HuH-7.5 (cell line): ENCODE data around the gene BSN.
"Not testable (repeated sequence)": the region's sequence is repeated elsewhere in the genome, so short reads cannot be mapped to it uniquely, and the experiment has no call there.

Experiments
- DNase-seq: peaks from one replicate; pipeline ENCODE4 v3.0.0; 2011; ENCODE audit warnings: low spot score

Gene BSN

DNA sequence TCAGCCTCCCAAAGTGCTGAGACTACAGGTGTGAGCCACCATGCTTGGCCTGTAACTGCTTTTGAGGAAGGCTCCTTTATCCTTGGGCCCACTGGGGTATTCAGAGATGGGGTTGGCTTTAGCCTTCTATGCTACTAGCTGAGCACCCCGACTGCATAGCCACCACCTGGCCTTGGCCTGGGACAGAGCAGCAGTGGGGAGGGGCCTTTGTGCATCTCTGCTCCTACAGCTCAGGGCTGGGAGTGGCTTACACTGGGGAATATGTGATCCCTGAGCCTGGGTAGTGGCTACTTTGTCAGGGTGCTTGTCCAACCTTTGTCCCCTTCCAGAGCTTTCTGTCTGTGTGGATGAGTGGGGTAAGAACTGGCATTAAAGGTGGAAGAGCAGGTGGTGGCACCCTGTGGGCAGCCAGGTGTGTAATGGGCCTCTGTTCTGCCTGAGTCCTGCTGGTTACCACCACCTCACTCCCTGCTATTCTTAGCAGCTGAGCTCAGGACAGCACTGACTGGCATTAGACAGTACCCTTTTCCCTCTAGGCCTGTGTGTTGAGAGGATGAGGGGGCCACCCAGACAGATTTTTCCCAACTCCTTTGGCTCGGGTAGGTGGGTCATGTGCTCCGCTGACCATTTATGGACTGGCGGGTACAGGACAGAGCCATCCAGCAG lies 141.2 kb downstream of the BSN start:
- DNase-seq = not testable (repeated sequence)

DNA sequence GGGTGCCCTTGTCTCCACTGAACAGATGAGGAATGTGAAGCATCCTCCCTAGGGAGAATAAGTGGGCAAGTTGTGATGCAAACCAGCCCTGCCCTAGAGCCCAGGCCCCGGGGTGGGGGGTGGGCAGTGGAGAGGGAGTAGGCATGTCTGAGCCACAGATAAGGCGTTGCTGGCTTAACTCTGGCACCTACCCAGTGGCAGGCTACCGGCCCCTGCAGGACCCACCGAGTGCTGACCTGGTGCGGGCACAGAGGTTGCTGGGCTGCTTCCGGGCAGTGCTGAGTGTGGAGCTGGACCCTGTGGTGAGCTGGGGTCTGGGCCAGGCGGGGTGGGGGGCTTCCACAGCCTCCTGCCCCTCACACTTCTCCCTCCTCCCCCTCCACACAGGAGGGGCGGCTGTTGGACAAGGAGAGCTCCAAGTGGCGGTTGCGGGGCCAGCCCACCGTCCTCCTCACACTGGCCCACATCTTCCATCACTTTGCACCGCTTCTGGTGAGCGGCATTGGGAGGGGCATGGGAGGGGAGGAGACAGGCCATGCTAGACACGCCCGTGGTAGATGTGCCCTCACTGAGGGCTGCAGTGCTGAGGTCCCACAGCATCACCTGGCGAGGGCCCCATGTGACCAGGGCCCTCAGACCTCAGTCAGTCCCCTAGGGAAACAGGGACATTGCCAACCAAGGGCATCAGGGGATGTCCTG lies 145.2 kb downstream of the BSN start:
- DNase-seq = no peak

DNA sequence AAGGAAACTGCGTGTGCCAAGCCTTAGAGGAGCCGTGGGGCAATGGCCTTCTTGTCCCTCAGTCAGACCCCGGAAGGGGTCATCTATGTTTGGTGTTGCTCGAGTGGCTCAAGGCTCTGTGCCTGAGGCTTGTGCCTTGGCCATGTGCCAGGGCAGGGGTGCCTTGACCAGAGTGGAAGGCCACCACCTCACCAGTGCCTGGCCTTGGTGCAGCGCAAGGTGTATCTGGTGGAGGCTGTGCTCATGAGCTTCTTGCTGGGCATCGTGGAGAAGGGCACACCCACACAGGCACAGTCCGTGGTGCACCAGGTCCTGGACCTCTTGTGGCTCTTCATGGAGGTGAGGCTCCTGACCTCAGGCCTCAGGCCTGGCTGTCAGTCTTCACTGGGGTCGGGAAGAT lies 145.7 kb downstream of the BSN start:
- DNase-seq = no peak

DNA sequence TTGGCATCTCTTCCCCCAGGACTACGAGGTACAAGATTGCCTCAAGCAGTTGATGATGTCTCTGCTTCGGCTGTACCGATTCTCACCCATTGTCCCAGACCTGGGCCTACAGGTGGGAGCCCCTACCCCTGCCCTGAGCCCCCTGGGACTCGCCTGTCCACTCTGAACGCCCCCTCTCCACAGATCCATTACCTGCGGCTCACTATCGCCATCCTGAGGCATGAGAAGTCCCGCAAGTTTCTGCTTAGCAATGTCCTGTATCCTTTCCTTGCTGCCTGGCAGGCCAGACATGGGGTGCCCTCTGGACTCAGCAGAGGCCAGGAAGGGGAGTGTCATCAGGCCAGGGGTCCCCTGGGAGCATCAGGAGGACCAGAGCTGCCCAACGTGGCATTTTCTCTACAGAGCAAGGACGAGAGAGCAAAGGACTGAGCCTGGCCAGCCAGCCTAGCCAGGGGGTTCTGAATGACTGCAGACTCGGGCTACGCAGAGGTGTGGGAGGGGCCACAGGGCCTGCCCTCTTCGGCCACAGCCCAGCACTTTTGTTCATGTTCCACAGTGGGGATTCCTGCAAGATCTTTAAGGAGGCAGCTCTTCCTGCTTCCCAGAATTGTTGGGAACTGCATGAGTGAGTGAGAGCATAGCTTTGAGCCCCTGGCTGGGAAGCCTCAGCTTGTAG lies 146.3 kb downstream of the BSN start:
- no peak for DNase-seq

DNA sequence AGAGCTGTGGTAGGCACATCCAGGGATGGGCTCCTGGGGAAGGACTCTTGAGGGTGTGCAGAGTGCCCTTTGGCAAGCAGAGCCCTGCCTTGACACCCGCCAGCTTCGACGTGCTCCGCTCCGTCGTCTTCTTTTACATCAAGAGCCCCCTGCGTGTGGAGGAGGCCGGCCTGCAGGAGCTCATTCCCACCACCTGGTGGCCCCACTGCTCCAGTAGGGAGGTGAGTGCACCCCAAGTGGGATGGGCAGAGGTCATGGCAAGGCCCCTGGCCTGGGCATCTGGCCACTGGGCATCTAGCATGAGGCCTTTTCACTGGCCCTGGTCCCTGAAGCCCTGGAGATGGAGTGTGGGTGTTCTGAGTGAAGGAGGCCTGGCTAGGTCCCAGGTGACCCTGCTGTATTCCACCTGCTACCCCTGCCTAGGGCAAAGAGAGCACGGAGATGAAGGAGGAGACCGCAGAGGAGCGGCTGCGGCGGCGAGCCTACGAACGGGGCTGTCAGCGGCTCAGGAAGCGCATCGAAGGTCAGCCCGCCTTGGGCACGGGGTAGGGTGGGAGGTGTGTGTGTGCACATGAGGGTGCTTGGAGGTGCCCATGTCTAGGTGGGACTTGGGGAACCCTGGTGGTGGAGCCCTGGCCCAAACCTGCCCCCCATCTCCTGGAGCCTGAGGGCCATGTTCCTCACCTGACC lies 147.3 kb downstream of the BSN start:
- no peak for DNase-seq

DNA sequence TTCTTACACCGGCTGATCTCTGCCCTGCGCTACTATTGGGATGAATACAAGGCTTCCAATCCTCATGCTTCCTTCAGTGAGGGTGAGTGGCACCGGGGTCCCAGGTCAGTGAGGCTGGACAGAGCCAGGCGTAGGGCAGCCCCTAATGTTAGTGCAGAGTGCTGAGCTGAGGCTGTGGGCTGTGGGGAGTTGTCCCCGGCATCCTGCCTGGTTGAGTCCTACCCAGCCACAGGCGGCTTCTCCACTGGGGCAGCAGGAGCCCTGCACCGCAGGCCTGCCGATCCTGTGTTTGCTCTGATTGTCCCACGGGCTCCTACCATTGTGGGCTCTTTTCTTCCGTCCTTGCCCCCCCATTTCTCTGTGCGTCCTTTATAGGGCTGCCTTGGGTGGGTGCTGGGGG lies 148.4 kb downstream of the BSN start:
- no peak for DNase-seq

DNA sequence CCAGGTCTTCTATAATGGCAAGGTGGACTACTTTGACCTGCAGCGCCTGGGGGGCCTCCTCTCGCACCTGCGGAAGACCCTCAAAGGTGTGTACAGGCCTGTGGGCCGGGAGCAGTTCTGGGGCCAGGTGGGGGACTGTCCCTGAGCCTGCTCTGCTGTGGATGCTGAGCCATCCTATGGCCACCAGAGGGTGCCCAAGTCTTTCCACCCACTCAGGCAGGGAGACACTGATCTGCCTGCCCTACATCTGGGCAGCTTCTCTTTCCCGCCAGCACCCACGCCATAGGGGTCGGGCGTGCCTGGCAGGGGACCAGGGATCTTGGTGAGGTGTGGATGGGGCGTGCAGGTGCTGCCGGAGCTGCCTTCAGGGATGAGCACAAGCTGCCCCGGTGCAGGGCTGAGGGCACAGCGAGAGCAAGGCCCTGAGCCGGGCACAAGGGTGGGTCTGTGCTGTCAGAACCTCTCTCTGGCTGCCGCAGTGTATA lies 149.2 kb downstream of the BSN start:
- peak; percentile 88 for DNase-seq

DNA sequence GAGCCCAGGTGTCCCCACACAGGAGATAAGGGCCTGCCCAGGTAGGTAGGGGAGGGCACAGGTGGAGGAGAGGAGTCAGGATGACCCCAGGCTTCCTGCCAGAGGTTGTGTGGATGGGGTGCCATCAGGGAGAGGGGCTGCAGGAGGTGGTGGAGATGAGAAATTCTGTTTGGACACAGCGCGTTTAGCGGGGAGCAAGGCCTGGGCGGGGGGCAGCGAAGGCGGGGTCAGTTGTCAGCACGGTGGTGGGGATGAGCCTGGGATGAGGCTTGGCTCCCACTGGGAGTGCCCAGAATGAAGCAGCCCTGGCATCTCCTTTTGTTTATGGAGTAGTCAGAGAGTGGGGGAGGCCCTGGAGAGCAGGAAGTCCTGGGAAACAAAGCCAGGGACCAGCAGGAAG lies 149.7 kb downstream of the BSN start:
- DNase-seq = no peak

DNA sequence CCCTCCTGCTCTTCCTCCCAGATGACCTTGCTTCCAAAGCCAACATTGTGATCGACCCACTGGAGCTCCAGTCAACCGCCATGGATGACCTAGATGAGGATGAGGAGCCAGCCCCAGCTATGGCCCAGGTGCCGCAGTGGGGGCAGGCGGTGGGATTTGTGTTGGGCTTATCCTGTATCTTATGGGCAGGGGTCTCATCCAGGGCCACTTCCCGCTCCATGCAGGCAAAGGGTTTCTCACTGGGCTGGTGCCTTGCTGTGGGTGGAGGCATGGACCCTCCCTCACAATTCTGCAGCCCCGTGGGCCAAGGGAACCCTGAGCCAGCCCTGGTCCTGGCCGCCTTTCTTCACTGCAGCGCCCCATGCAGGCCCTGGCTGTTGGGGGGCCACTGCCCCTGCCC lies 150.4 kb downstream of the BSN start:
- DNase-seq = no peak

DNA sequence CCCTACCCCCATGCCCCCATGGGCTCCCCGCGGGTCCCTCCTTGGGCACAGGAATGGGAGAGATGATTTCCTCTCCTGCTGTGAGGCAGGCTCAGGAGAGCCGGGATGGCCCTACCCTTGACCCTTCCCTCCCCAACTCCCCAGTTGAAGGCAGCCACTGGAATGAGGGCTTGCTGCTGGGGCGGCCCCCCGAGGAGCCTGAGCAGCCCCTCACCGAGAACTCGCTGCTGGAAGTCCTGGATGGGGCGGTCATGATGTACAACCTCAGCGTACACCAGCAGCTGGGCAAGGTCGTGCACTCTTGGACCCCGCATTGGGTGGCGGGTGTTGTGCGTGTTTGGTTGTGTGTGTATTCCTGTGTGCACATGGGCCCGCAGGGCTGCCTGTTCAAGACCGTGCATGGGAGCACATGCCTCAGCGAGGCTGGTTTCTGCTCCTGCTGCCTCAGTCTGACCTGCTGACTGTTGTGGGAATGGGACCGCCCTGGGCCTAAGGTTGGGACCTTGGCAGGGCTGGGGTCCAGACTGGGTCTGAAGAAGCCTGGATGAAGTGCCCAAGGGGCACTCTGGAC lies 151.2 kb downstream of the BSN start:
- DNase-seq = no peak

DNA sequence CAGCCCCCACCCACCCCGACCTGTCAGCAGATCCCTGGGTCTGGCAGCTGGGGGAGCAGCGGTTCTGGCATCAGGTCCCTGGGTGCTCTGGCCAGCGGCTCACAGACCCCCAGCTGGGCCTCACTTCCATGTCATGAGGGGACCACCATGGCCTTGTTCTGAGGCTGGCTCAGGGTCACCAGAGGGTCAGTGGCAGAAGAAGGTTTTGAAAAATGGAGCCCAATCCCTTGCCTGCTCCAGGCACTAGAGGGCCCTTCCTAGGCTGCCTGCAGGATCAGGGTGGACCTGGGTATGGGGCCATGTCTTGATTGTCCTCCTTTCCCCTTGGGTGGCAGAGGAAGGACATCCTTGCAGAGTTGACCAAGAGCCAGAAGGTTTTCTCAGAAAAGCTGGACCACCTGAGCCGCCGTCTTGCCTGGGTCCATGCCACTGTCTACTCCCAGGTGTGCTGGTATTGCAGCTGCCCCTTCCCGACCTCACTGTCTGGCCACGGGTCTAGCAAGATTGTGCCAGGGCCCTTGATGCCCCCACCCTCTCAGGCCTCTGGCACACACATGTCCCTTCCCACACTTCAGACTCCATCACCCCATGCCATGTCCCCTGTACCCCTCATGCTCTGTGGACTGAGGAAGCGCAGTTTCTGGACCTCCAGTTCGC lies 152.3 kb downstream of the BSN start:
- DNase-seq = no peak

DNA sequence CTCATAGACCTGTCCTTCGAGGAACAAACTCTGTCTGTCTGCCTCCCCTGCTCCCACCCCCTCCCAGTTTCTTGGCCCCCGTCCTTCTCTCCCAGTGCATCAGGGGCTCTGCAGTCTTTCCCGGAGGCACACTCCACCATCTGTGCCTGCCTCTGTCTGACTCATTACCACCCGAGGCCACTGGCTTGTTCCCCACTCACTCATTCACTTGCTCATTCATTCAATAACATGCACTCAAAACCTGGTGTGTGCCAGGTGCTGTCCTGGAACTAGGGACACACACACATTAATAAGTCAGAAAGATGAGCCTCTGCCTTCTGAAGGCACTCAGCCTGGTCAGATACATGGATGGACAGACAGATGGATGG lies 152.8 kb downstream of the BSN start:
- no peak for DNase-seq

DNA sequence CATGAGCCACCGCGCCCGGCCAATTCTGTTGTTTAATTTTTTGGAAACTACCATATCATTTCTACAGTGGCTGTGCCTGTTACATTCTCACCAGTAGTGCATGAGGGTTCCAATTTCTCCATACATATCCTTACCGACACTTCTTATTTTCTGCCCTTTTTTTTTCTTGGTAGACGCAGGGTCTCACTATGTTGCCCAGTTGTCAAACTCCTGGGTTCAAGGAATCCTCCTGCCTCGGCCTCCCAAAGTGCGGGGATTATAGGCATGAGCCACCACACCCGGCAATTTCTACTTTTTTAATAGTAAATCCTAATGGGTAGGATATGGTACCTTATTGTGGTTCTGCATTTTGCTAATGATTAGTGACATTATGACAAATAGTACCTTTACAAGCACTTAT lies 155.6 kb downstream of the BSN start:
- no peak for DNase-seq

DNA sequence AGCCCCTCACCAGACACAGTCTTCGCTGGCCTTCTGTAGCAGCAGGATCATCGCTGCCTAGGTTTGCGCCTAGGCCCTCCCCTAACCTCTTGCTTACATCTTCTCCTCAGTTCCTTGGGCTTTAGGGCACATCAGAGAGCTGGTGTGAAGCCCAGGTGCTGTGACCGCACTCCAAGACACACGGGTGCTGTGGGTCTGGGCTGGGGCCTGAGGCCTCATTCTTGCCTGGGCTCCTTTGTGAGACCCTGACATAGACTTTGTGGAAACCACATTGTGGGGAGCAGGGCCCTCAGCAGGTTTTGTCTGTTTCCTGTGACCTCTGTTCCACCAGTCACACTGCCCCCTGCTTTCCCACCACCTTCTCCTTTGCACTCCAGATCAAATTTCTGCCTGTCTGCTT lies 157.2 kb downstream of the BSN start:
- no peak for DNase-seq

DNA sequence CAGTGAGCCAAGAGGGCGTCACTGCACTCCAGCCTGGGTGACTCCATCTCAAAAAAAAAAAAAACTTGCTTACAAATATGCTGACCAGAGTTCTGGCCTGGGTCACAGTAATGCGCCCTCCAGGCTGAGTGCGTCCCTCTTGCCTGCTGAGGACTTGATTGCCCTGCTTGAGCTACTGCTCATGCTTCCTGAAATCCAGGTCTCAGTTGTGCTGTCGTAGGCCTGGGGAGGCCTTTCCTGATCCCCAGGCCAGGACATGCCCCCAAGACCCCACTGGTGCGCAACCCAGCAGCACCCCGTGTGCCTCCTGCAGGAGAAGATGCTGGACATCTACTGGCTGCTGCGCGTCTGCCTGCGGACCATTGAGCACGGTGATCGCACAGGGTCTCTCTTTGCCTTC lies 157.9 kb downstream of the BSN start:
- DNase-seq = no peak

DNA sequence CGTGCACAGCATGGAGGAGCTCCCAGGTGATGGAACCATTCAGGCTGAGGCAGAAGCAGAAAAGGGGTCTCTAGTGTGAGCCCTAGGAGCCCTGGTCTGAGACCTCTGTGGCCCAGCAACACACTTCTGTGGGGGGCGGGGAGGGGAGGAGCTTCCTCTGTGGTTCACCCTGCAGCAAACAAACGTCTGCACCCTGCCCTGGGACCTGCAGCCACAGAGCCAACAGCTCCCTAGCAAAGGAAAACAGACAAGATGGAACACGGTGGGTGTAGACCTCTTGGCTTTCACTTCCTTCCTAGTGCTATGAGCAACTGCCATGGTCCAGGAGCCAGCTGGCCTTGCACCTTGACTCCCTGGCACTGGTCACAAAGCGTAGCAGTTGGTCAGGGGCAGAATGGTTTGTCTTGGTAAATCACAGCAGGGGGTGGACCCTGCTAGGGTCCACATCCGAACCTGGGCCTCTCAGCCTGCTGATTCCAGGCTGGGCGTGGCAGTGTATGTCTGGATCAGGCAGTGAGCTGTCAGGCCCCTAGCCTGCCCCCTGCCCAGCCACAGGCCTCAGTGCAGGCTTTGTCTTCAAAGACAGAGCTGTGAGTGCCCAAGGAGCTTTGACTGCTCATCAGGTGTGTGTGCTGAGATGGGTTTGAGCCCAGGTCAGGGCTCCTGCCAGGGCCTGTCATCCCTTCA lies 158.5 kb downstream of the BSN start:
- no peak for DNase-seq

DNA sequence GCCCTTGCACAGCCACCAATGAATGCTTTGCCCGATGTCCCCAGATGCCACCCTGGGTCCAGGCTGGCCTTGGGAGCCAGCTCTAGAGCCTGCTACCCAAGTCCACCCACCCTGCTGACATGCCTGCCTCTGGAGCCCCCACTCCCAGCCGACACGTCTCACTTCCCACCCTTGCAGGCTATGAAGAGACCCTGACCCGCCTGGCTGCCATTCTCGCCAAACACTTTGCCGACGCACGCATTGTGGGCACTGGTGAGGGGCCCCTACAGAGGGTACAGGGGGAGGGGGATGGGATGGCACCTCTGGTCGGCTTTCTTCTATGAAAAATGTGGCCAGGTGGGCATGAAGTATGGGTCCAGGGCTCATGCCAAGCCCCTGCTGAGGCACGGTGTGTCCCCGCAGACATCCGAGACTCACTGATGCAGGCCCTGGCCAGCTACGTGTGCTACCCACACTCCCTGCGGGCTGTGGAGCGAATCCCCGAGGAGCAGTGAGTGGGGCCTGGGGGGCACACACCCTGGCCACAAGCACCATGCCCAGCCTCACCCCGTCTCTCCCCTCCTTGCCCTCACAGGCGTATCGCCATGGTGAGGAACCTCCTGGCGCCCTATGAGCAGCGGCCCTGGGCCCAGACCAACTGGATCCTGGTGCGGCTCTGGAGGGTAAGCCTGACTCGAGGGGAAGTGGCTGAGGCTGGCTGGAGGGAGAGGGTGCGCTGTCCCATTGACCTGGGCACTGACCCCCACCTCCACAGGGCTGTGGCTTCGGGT lies 159.2 kb downstream of the BSN start:
- no peak for DNase-seq

DNA sequence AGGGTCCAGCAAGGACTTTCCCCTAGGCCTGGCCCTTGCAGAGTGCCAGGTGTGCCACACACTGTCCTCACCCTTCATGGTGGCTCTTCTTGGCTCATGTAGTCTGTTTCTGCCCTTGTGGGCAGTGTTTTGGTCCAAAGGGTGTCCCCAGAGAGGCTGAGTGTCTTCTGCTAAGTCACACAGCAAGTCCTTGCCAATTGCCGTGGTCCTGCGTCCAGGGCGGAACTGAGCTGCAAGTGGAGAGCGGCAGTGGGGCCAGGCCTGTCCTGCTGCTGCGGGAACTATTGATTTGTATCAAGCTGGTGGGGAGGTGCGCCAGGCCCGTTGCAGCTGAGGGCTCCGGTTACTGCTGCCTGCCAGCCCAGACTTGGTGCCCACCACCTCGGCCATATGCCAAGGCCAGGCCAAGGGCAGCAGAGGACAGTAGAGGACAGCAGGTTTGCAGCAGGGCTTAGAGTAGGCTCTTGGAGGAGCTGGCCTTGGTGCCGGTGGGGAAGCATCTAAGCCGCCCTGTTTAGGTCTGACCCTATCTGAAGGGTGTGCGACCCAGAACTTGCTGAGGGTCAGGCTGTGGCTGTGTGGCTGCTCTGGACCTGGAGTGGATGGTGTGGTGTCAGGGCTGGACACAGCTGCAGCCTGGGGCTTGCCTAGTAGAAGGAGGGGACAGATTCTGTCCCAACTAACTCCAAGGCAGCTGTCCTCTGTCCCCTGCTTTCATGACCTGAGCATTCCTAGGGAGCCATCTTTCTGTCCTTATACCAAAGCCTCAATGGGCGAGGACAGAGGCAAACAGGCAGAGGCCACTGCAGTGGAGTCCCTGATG lies 160.7 kb downstream of the BSN start:
- no peak for DNase-seq

DNA sequence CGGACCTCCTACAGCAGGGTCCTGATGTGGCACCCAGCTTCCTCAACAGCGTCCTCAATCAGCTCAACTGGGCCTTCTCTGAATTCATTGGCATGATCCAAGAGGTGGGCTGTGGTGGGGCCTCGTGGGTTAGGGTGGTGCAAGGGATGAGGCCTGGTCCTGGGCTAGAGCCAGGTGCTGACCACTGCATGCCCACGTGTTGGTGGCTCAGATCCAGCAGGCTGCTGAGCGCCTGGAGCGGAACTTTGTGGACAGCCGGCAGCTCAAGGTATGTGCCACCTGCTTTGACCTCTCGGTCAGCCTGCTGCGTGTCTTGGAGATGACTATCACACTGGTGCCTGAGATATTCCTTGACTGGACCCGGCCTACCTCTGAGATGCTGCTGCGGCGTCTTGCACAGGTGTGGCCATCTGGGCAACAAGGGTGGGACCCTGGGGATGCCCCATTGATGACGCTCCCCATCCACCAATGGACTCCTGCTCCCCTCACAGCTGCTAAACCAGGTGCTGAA lies 161.4 kb downstream of the BSN start:
- DNase-seq = no peak
